Measurements from ENCODE around the gene LYRM2.

The LYRM2 gene

DNA sequence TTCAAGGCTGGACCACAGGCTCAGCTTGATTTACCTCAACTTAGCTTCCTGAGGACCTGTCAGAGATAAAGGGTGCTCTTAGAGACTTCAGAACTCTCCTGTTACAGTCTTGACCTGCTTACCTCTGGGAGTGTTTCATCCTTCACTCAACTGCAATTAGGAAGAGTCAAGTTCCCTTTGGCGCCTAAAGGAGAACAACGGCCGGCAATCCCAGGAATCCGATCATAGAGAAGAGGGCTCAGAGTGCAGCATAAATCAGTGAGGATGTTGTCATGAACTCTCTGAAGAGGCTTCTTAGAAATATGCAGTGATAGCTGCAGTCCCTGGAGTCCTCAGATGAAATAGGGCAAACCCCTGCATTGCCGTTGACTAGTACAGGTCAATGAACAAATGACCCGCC, 36.4 kb downstream of the LYRM2 start:
- no peak for DNase-seq (ENCODE audit: low read depth)
- H3K4me3 ChIP-seq (ENCODE audit: low read depth, low read length) = no peak overlapping the region
- TF ChIP-seq, protein P1, sequence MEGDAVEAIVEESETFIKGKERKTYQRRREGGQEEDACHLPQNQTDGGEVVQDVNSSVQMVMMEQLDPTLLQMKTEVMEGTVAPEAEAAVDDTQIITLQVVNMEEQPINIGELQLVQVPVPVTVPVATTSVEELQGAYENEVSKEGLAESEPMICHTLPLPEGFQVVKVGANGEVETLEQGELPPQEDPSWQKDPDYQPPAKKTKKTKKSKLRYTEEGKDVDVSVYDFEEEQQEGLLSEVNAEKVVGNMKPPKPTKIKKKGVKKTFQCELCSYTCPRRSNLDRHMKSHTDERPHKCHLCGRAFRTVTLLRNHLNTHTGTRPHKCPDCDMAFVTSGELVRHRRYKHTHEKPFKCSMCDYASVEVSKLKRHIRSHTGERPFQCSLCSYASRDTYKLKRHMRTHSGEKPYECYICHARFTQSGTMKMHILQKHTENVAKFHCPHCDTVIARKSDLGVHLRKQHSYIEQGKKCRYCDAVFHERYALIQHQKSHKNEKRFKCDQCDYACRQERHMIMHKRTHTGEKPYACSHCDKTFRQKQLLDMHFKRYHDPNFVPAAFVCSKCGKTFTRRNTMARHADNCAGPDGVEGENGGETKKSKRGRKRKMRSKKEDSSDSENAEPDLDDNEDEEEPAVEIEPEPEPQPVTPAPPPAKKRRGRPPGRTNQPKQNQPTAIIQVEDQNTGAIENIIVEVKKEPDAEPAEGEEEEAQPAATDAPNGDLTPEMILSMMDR (IDR thresholded peaks at IDR 0.05; ENCODE audit: low read depth, low read length, missing control alignments) = no peak
- in situ Hi-C loops (cut with HindIII; ENCODE audit: low sequenced_read_pairs) = no loop called here

DNA sequence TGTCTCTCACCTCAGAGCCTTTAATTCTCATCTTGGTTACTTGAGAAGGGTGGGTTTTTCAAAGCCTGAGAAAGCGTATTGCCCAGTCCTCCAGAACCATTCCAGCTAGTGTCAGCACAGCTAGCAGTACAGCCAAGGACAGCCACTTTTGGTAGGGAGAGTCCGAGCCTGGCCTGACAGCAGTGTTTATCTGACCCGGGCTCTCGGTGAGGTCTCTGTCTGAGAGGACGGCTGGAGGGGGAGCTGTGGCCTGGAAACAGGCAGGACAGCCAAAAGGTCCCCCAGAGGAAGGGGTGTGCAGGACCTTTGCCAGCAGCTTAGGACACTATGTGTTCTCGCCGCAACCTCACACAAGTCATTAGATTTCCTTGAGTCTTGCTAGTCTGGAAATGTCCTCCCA, 38.8 kb downstream of the LYRM2 start:
- TF ChIP-seq, protein P1 (IDR thresholded peaks at IDR 0.05; ENCODE audit: low read depth, low read length, missing control alignments) = no peak
- in situ Hi-C loops (cut with HindIII; ENCODE audit: low sequenced_read_pairs) = no loop called here
- no peak overlapping the region for H3K4me3 ChIP-seq (ENCODE audit: low read depth, low read length)
- no peak for DNase-seq (ENCODE audit: low read depth)

DNA sequence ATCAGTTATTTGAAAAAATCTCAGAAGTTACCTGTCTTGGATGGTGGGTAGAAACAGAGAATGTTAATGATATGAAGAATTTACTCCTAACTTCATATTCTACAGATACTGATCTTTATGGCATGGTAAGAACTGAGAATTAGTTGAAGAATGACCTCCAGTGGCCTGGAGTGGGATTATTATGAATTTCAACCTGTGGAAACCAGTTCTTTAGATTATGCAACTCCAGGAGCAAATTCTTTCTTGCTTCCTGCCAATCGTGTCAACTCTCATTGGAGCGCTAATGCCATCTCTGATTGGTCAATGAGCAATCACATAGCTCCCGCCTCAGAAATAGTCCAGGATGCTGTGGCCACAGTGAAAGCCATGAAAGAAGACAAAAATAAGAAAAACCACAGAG, 40.6 kb downstream of the LYRM2 start:
- DNase-seq (ENCODE audit: low read depth) = peak; percentile 22
- TF ChIP-seq, protein P1 (IDR thresholded peaks at IDR 0.05; ENCODE audit: low read depth, low read length, missing control alignments) = no peak
- H3K4me3 ChIP-seq (ENCODE audit: low read depth, low read length) = no peak overlapping the region
- in situ Hi-C loops (cut with HindIII; ENCODE audit: low sequenced_read_pairs) = no loop called here

DNA sequence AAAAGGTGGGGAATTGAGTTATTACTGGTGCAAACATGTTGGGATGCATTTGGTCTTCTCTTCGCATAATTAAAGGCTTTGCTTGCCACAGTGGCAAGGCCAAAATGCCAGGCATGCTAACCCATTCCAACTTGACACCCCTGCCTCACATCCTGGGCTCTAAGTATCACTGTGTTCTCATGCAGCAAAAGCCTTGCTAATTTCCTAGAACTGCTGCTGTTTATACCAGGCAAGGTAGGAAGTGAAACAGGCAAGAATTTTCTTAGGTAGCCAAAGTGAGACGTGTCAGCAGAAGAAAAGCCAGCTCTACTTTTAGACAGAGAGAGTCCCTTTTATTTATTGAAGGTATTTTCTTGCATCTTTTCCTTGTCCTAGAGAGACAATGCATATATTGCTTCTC, 41.2 kb downstream of the LYRM2 start:
- no peak overlapping the region for H3K4me3 ChIP-seq (ENCODE audit: low read depth, low read length)
- TF ChIP-seq, protein P1 (IDR thresholded peaks at IDR 0.05; ENCODE audit: low read depth, low read length, missing control alignments) = no peak
- no peak for DNase-seq (ENCODE audit: low read depth)
- in situ Hi-C loops (cut with HindIII; ENCODE audit: low sequenced_read_pairs) = no loop called here

DNA sequence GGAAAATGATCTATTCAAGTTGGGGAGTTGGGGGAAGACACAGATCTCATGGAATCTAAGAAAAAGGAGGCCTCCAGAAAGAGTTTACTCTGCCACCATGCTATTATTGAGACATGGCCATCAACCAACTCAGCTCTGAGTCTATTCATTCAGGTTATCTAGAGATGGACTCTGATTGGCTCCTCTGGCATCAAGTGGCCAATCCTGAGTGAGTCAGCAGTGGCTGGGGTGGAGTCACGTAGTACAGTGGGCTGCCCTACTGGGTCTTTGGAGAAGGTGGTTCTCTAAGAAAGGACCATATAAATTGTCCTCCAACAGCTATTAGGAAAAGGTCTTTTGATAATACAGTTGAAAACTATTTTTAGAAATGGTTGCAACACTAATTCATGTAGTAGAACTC, 42.1 kb downstream of the LYRM2 start:
- in situ Hi-C loops (cut with HindIII; ENCODE audit: low sequenced_read_pairs) = no loop called here
- no peak for DNase-seq (ENCODE audit: low read depth)
- no peak overlapping the region for H3K4me3 ChIP-seq (ENCODE audit: low read depth, low read length)
- TF ChIP-seq, protein P1 (IDR thresholded peaks at IDR 0.05; ENCODE audit: low read depth, low read length, missing control alignments) = no peak

DNA sequence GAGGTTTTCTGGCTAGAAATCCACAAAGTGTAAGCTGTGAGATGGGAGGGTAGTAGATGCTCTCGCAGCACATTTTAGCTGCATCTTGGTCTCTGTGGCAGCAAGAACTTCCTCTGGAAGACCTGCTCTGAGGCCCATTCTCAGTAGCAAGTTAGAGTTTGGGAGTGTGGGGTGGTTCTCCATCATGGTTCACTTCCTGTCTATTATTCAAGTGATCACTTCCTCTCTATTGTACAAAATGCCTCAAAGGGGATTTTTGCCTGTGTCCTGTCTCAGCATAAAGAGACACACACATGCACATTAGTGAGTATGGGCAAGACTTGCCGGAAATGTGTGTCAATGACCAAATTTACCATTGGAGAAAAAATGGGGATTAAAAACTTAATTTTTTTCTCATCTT, 42.5 kb downstream of the LYRM2 start:
- TF ChIP-seq, protein P1 (IDR thresholded peaks at IDR 0.05; ENCODE audit: low read depth, low read length, missing control alignments) = no peak
- in situ Hi-C loops (cut with HindIII; ENCODE audit: low sequenced_read_pairs) = no loop called here
- DNase-seq (ENCODE audit: low read depth) = no peak
- no peak overlapping the region for H3K4me3 ChIP-seq (ENCODE audit: low read depth, low read length)

DNA sequence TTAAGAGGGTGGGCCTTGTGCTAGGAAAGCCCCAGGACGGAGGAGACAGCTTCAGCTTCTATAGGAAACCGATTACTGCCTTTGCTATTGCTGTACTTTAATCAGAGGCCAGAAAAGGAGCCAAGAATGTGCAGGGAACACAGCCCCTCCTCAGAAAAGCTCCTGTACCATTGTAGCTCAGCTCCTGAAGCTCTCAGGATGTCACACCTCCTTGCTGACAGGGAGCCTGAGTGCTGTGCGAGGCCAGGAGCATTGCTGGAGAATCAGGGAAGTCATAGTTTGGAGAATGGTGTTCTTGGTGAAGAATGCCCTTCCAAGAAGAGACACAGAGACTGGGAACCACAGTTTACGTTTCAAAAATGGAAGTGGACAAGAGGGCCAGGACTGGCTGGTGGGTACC, 46.8 kb downstream of the LYRM2 start:
- in situ Hi-C loops (cut with HindIII; ENCODE audit: low sequenced_read_pairs) = no loop called here
- no peak overlapping the region for H3K4me3 ChIP-seq (ENCODE audit: low read depth, low read length)
- no peak for DNase-seq (ENCODE audit: low read depth)
- TF ChIP-seq, protein P1 (IDR thresholded peaks at IDR 0.05; ENCODE audit: low read depth, low read length, missing control alignments) = no peak

All from astrocyte of the cerebellum (primary cell).